WTC11 (cell line): Measurements from ENCODE around the gene HSPA6.
"Not testable (repeated sequence)": the region's sequence is repeated elsewhere in the genome, so short reads cannot be mapped to it uniquely, and the experiment has no call there.

Source experiments
- CREB1 ChIP-seq: sonication (generic); formaldehyde crosslinking; IDR thresholded peaks from 2 replicates; pipeline ENCODE4 v1.8.0; 2023; ENCODE audit warnings: mild to moderate bottlenecking, missing genetic modification reagents
- FOXJ3 ChIP-seq: sonication (generic); formaldehyde crosslinking; IDR thresholded peaks from 2 replicates; pipeline ENCODE4 v1.9.0; 2021; ENCODE audit warnings: missing genetic modification reagents, mild to moderate bottlenecking, borderline replicate concordance
- IRF2 ChIP-seq: sonication (generic); formaldehyde crosslinking; IDR thresholded peaks from 2 replicates; pipeline ENCODE4 v1.8.0; 2022; ENCODE audit warnings: low read depth, missing genetic modification reagents, borderline replicate concordance
- TCF7 ChIP-seq: sonication (generic); formaldehyde crosslinking; IDR thresholded peaks from 2 replicates; pipeline ENCODE4 v1.8.0; 2022; ENCODE audit warnings: mild to moderate bottlenecking, low read depth, missing genetic modification reagents, moderate library complexity
- TEAD4 ChIP-seq: sonication (generic); formaldehyde crosslinking; IDR thresholded peaks from 2 replicates; pipeline ENCODE4 v1.8.0; 2022; ENCODE audit warnings: mild to moderate bottlenecking, missing genetic modification reagents
- ZNF219 ChIP-seq: sonication (generic); formaldehyde crosslinking; IDR thresholded peaks from 2 replicates; pipeline ENCODE4 v1.8.0; 2023; ENCODE audit warnings: missing genetic modification reagents, mild to moderate bottlenecking, borderline replicate concordance
- TF ChIP-seq, protein P1 (sequence below): sonication (generic); formaldehyde crosslinking; IDR thresholded peaks from 2 replicates; pipeline ENCODE4 v1.8.1; 2023; ENCODE audit warnings: mild to moderate bottlenecking, moderate library complexity, missing genetic modification reagents
- TF ChIP-seq, protein P2 (sequence below): fragments of 200-600 bp; IDR thresholded peaks from 2 replicates; pipeline ENCODE4 v1.8.0; 2022; ENCODE audit warnings: antibody characterized with exemption
- TF ChIP-seq, protein P3 (sequence below): sonication (generic); formaldehyde crosslinking; IDR thresholded peaks from 2 replicates; pipeline ENCODE4 v1.8.1; 2022; ENCODE audit warnings: low read depth, missing genetic modification reagents, borderline replicate concordance
- TF ChIP-seq, protein P4 (sequence below): sonication (generic); formaldehyde crosslinking; conservative IDR thresholded peaks from 2 replicates; pipeline ENCODE4 v1.8.1; 2022; ENCODE audit warnings: mild to moderate bottlenecking, missing genetic modification reagents
- TF ChIP-seq, protein P5 (sequence below): sonication (generic); formaldehyde crosslinking; IDR thresholded peaks from 2 replicates; pipeline ENCODE4 v1.8.0; 2022; ENCODE audit warnings: mild to moderate bottlenecking, missing genetic modification reagents

DNA sequence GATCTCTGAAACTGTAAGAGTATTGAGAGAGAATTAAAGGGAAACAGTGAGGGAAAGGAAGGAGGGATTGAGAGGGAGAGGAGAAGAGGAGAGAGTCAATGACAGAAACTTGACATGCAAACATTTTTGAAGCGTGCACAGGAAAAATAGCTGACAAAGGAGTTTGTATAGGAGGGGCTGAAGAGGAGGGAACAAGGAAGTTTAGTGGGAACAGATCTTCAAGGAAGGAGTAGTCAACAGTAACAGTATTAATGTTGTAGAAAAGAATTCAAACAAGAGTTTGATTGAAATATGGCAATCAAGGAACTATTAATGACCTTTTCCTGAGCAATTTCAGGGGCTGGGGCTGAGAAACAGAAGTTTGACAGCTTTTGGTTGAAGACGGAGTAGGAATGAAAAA, 29.3 kb downstream of the HSPA6 start:
- TF ChIP-seq, protein P1, sequence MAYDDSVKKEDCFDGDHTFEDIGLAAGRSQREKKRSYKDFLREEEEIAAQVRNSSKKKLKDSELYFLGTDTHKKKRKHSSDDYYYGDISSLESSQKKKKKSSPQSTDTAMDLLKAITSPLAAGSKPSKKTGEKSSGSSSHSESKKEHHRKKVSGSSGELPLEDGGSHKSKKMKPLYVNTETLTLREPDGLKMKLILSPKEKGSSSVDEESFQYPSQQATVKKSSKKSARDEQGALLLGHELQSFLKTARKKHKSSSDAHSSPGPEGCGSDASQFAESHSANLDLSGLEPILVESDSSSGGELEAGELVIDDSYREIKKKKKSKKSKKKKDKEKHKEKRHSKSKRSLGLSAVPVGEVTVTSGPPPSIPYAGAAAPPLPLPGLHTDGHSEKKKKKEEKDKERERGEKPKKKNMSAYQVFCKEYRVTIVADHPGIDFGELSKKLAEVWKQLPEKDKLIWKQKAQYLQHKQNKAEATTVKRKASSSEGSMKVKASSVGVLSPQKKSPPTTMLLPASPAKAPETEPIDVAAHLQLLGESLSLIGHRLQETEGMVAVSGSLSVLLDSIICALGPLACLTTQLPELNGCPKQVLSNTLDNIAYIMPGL, result not testable (repeated sequence)
- TF ChIP-seq, protein P2, sequence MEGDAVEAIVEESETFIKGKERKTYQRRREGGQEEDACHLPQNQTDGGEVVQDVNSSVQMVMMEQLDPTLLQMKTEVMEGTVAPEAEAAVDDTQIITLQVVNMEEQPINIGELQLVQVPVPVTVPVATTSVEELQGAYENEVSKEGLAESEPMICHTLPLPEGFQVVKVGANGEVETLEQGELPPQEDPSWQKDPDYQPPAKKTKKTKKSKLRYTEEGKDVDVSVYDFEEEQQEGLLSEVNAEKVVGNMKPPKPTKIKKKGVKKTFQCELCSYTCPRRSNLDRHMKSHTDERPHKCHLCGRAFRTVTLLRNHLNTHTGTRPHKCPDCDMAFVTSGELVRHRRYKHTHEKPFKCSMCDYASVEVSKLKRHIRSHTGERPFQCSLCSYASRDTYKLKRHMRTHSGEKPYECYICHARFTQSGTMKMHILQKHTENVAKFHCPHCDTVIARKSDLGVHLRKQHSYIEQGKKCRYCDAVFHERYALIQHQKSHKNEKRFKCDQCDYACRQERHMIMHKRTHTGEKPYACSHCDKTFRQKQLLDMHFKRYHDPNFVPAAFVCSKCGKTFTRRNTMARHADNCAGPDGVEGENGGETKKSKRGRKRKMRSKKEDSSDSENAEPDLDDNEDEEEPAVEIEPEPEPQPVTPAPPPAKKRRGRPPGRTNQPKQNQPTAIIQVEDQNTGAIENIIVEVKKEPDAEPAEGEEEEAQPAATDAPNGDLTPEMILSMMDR, result not testable (repeated sequence)
- TF ChIP-seq, protein P3, sequence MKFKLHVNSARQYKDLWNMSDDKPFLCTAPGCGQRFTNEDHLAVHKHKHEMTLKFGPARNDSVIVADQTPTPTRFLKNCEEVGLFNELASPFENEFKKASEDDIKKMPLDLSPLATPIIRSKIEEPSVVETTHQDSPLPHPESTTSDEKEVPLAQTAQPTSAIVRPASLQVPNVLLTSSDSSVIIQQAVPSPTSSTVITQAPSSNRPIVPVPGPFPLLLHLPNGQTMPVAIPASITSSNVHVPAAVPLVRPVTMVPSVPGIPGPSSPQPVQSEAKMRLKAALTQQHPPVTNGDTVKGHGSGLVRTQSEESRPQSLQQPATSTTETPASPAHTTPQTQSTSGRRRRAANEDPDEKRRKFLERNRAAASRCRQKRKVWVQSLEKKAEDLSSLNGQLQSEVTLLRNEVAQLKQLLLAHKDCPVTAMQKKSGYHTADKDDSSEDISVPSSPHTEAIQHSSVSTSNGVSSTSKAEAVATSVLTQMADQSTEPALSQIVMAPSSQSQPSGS, result not testable (repeated sequence)
- TF ChIP-seq, protein P4, sequence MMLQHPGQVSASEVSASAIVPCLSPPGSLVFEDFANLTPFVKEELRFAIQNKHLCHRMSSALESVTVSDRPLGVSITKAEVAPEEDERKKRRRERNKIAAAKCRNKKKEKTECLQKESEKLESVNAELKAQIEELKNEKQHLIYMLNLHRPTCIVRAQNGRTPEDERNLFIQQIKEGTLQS (CRISPR knock-in tag), result not testable (repeated sequence)
- TF ChIP-seq CREB1; TEAD4 (CRISPR knock-in tag); IRF2; TCF7 (CRISPR knock-in tag); FOXJ3; ZNF219 (CRISPR knock-in tag): not testable (repeated sequence)
- TF ChIP-seq, protein P5, sequence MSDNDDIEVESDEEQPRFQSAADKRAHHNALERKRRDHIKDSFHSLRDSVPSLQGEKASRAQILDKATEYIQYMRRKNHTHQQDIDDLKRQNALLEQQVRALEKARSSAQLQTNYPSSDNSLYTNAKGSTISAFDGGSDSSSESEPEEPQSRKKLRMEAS (CRISPR knock-in tag), result not testable (repeated sequence)
